Breast epithelium (tissue), 4 donors: Measurements from ENCODE around the gene C1orf21. TPM values are rescaled to one million over a fixed set of nuclear protein-coding genes. Genes with fewer than 3 reads are reported as not detected.

Source experiments
- DNase-seq, 2 donors: peaks; one replicate each; pipeline ENCODE4 v3.0.0-alpha.2; 2019; ENCODE audit warnings: low spot score in 2 of 2
- H3K27ac ChIP-seq, 2 donors: fragments of 200-600 bp; sonication (generic) in 1 of 2; one replicate each; pipeline ENCODE4 v1.5.1; 2016 to 2019; ENCODE audit warnings: mild to moderate bottlenecking in 1 of 2
- H3K27me3 ChIP-seq, 2 donors: fragments of 200-600 bp; sonication (generic) in 1 of 2; one replicate each; pipeline versions ENCODE4 v1.5.1 to v1.6.0; 2017 to 2019; ENCODE audit warnings: control low read depth in 1 of 2, mild to moderate bottlenecking in 1 of 2
- H3K36me3 ChIP-seq: fragments of 200-600 bp; one replicate; pipeline ENCODE4 v1.5.1; 2019
- H3K4me1 ChIP-seq, 2 donors: fragments of 200-600 bp; sonication (generic); one replicate each; pipeline ENCODE4 v1.5.1; 2016 to 2019; ENCODE audit warnings: control low read depth in 1 of 2
- H3K4me3 ChIP-seq, 3 donors: fragments of 200-600 bp; sonication (generic); 1 replicate in 2 of 3; 2 replicates in 1 of 3; pipeline ENCODE4 v1.5.1; 2016 to 2019; ENCODE audit warnings: mild to moderate bottlenecking in 3 of 3, moderate library complexity in 2 of 3
- H3K9me3 ChIP-seq, 2 donors: fragments of 200-600 bp; sonication (generic) in 1 of 2; one replicate each; pipeline ENCODE4 v1.5.1; 2016 to 2019; ENCODE audit warnings: control low read depth in 1 of 2
- POLR2A ChIP-seq: fragments of 450-650 bp; IDR thresholded peaks from one replicate; pipeline ENCODE4 v1.6.1; 2016; ENCODE audit warnings: antibody characterized with exemption, mild to moderate bottlenecking, moderate library complexity
- POLR2AphosphoS5 ChIP-seq, 3 donors: sonication (generic); formaldehyde crosslinking; IDR thresholded peaks; one replicate each; pipeline ENCODE4 v1.6.1; 2017; ENCODE audit warnings: antibody characterized with exemption in 3 of 3
- intact Hi-C: fragments of 100-400 bp; cut with DNase I; formaldehyde crosslinking; loops from one replicate; pipeline ENCODE4 v1.15.1; 2023; ENCODE audit warnings: low total_unique reads
- total RNA-seq, 3 donors: library from RNA; depleted of rRNA; stranded (reverse); fragments of >200 nt; gene quantifications; one replicate each; pipeline ENCODE4 v1.1.0, GENCODE V29; 2016
- TF ChIP-seq, protein P1 (sequence below), 3 donors: fragments of 450-650 bp; IDR thresholded peaks; one replicate each; pipeline ENCODE4 v1.5.1; 2016 to 2017; ENCODE audit warnings: antibody characterized with exemption in 3 of 3, mild to moderate bottlenecking in 3 of 3, moderate library complexity in 3 of 3

Gene C1orf21
- total RNA-seq, 3 donors from 2014 or later = 31.5 to 75.7 (median 54.7) TPM

DNA sequence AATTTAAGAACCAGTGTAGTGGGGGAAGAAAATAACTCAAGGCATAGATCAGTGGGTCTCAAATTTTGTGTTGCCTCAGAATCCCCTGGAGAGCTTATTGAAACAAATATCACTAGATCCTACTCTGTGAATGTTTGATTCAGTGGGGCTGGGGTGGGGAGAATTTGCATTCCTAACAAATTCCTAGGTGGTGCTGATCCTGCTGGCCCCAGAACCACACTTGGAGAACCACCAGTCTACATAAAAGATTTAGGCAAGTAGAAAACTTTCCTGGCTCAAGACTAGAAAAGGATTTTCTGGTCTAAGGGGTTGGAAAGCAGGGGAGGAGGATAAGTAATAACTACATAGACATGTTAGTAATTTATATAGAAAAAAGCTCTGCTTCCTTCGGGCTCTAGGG lies 34.1 kb upstream of the C1orf21 start:
- intact Hi-C loops = no loop called here
- no peaks in the 10 kb centered on the region for H3K4me1 ChIP-seq
- no peaks in the 10 kb centered on the region for H3K27me3 ChIP-seq

DNA sequence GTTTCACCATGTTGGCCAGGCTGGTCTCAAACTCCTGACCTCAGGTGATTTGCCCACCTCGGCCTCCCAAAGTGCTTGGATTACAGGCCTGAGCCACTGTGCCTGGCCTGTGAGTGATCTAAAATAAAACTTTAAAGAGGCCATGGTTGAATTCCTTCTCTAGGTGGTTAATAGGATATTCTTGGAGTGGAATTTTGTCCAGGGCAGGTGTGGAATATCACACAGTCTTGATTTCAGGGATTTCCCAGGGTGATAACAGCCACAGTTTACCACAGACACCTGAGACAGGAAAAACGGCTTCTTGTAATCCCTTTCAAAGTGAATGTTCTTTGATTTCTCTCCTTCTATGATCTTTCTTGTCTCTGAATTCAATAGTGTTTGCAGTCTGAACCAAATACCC lies 32.1 kb upstream of the C1orf21 start:
- no peaks in the 10 kb centered on the region for H3K36me3 ChIP-seq
- intact Hi-C loops = no loop called here
- DNase-seq = no peak
- H3K9me3 ChIP-seq = no peaks in the 10 kb centered on the region
- H3K4me3 ChIP-seq = no peak overlapping the region
- H3K27me3 ChIP-seq = no peaks in the 10 kb centered on the region
- H3K4me1 ChIP-seq = no peaks in the 10 kb centered on the region
- no peak overlapping the region for H3K27ac ChIP-seq
- no peak for TF ChIP-seq POLR2AphosphoS5 (IDR thresholded peaks at IDR 0.05)

More for the DNA sequence above, 34.1 kb upstream of the C1orf21 start:
- Histone ChIP-seq H3K36me3 (no peaks in the 10 kb centered on the region), H3K4me3 (no peak overlapping the region), H3K9me3 (no peaks in the 10 kb centered on the region), H3K27ac (no peak overlapping the region)
- DNase-seq = no peak
- TF ChIP-seq, protein P1, sequence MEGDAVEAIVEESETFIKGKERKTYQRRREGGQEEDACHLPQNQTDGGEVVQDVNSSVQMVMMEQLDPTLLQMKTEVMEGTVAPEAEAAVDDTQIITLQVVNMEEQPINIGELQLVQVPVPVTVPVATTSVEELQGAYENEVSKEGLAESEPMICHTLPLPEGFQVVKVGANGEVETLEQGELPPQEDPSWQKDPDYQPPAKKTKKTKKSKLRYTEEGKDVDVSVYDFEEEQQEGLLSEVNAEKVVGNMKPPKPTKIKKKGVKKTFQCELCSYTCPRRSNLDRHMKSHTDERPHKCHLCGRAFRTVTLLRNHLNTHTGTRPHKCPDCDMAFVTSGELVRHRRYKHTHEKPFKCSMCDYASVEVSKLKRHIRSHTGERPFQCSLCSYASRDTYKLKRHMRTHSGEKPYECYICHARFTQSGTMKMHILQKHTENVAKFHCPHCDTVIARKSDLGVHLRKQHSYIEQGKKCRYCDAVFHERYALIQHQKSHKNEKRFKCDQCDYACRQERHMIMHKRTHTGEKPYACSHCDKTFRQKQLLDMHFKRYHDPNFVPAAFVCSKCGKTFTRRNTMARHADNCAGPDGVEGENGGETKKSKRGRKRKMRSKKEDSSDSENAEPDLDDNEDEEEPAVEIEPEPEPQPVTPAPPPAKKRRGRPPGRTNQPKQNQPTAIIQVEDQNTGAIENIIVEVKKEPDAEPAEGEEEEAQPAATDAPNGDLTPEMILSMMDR (IDR thresholded peaks at IDR 0.05) = no peak
- TF ChIP-seq POLR2AphosphoS5 (IDR thresholded peaks at IDR 0.05) = no peak
- no peak for TF ChIP-seq POLR2A

DNA sequence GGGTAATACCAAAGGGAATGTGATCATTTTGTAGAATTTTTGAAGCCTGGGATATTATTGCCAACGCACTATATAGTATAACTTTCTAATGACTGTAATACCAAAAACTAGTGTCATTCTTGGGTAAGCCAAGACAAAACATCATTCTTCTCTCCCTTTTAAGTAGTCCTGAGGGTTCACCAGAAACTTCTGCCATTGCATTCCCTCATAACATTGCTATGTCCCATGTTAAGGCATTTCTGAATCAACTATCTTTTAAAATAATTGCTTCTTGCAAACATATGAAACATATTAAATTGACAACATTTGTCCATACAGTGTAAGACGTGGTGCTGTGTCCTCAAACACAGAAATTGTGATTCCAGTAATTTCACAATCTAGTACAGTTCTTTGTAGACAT lies 29.9 kb upstream of the C1orf21 start:
- no peaks in the 10 kb centered on the region for H3K36me3 ChIP-seq
- no peak overlapping the region for H3K27ac ChIP-seq
- no peaks in the 10 kb centered on the region for H3K27me3 ChIP-seq
- no peaks in the 10 kb centered on the region for H3K4me1 ChIP-seq
- no peak overlapping the region for H3K4me3 ChIP-seq
- DNase-seq = no peak
- TF ChIP-seq POLR2A = no peak
- H3K9me3 ChIP-seq = no peaks in the 10 kb centered on the region
- intact Hi-C loops = no loop called here

DNA sequence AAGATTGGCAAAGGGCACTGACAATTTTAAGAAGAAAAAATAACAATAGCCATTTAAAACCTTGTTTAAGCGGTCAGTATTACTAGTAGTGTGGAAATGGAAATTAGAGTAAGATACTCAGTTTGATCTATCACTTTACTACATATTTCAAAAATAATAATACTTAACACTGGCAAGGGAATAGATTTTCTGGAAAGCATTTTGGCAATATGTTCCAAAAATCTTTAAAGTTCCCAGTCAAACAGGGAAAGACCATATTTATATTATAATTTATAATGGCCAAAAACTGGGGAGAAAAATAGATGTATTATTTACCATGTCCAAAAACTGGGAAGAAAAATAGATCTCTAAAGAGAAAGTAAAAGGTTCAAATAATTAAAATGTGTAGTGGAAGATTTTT lies 28.6 kb upstream of the C1orf21 start:
- Histone ChIP-seq H3K4me3 (no peak overlapping the region), H3K27me3 (no peaks in the 10 kb centered on the region), H3K36me3 (no peaks in the 10 kb centered on the region), H3K27ac (no peak overlapping the region), H3K4me1 (no peaks in the 10 kb centered on the region), H3K9me3 (no peaks in the 10 kb centered on the region)
- TF ChIP-seq POLR2A = no peak
- TF ChIP-seq POLR2AphosphoS5 (IDR thresholded peaks at IDR 0.05) = no peak
- TF ChIP-seq, protein P1 (IDR thresholded peaks at IDR 0.05) = no peak
- intact Hi-C loops = no loop called here
- DNase-seq = no peak

DNA sequence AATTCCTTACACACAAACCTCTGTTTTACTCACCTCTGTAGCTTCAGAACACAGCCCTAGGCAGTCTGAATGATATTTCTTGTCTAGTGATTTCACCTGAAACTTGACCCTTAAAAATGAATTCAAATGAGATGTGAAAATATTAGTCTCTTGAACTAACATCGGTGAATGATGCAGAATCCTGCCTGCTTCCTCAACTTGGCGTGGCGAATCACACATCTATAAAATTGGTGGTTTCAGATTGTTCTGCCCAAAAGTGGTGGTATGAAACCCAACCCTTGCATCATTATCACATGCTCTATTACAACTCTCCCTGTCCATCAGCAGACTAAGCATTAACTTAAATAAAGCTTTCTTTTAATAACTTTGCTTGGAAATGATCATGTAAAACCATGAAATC lies 26.9 kb upstream of the C1orf21 start:
- H3K4me3 ChIP-seq = no peak overlapping the region
- intact Hi-C loops = no loop called here
- H3K36me3 ChIP-seq = no peaks in the 10 kb centered on the region
- H3K27me3 ChIP-seq = no peaks in the 10 kb centered on the region
- H3K9me3 ChIP-seq = no peaks in the 10 kb centered on the region
- no peaks in the 10 kb centered on the region for H3K4me1 ChIP-seq
- no peak overlapping the region for H3K27ac ChIP-seq
- no peak for TF ChIP-seq POLR2AphosphoS5 (IDR thresholded peaks at IDR 0.05)
- no peak for TF ChIP-seq POLR2A
- TF ChIP-seq, protein P1 (IDR thresholded peaks at IDR 0.05) = no peak
- DNase-seq = no peak

DNA sequence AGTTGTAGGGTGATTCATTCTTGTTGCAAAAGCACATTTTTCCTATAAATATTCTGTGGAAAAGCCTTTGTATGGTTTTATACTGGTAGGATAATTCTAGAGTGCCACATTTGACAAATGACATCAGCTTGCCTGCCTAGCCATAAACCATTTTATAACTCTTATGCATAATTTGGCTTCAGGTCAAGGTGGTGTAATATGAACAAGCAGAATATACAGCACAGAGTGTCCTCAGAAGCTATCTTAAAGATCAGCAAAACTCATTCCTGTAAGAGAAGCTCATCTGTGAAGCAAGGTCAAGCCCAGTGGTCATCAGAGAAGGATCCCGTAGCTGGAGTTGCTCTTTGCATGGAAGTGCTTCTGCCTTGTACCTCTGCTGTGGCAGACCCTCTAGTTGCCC lies 24.0 kb upstream of the C1orf21 start:
- intact Hi-C loops = no loop called here
- H3K9me3 ChIP-seq = no peaks in the 10 kb centered on the region
- TF ChIP-seq POLR2AphosphoS5 (IDR thresholded peaks at IDR 0.05) (no peak), POLR2A (no peak)
- TF ChIP-seq, protein P1 (IDR thresholded peaks at IDR 0.05) = no peak
- H3K27ac ChIP-seq = peak overlapping the region in 1 of 2 donors; percentile 28
- no peaks in the 10 kb centered on the region for H3K27me3 ChIP-seq
- no peak for DNase-seq
- H3K4me3 ChIP-seq = no peak overlapping the region
- H3K36me3 ChIP-seq = no peaks in the 10 kb centered on the region
- no peaks in the 10 kb centered on the region for H3K4me1 ChIP-seq
